Measurements from ENCODE around the gene GRIN2D. TPM values are rescaled to one million over a fixed set of nuclear protein-coding genes. Genes with fewer than 3 reads are reported as not detected.

The GRIN2D gene
- total and polyA plus RNA-seq, 2 donors from 2014 or later: 0.13 to 0.54 TPM

- no peak for TF ChIP-seq CTCF (IDR thresholded peaks at IDR 0.05; ENCODE audit: borderline replicate concordance, extremely low read depth, insufficient read depth)
- Histone ChIP-seq H3K27me3 (ENCODE audit: control insufficient read depth, insufficient read depth, low read length) (no peaks in the 10 kb centered on the region), H3K4me3 (ENCODE audit: low read length in 3 of 3) (no peak overlapping the region), H3K9me3 (ENCODE audit: control insufficient read depth in 2 of 3, insufficient read depth in 1 of 3, low read length in 3 of 3) (no peaks in the 10 kb centered on the region), H3K4me1 (ENCODE audit: control insufficient read depth in 2 of 3, insufficient read depth in 2 of 3, low read depth in 1 of 3, low read length in 3 of 3) (peaks cover 0 to 2% (median 0%) of the 10 kb centered on the region in 3 donors), H3K9ac (ENCODE audit: low read length in 3 of 3) (no peak overlapping the region), H3K36me3 (ENCODE audit: control insufficient read depth in 2 of 3, insufficient read depth in 3 of 3, low read length in 3 of 3) (no peaks in the 10 kb centered on the region), H3K27ac (ENCODE audit: low read depth in 2 of 2, low read length in 2 of 2) (no peak overlapping the region)
- peak; percentile 67 to 93 (median 79) for DNase-seq
- intact Hi-C loops (cut with DNase I): no loop called here
- no peak for FAIRE-seq
Observed at GRCh38 chr19:48415395-48415794, 21.9 kb downstream of the GRIN2D start.

- Histone ChIP-seq H3K9me3 (ENCODE audit: control insufficient read depth in 2 of 3, insufficient read depth in 1 of 3, low read length in 3 of 3) (no peaks in the 10 kb centered on the region), H3K27me3 (ENCODE audit: control insufficient read depth, insufficient read depth, low read length) (no peaks in the 10 kb centered on the region), H3K4me3 (ENCODE audit: low read length in 3 of 3) (no peak overlapping the region), H3K36me3 (ENCODE audit: control insufficient read depth in 2 of 3, insufficient read depth in 3 of 3, low read length in 3 of 3) (no peaks in the 10 kb centered on the region), H3K9ac (ENCODE audit: low read length in 3 of 3) (no peak overlapping the region), H3K27ac (ENCODE audit: low read depth in 2 of 2, low read length in 2 of 2) (no peak overlapping the region), H3K4me1 (ENCODE audit: control insufficient read depth in 2 of 3, insufficient read depth in 2 of 3, low read depth in 1 of 3, low read length in 3 of 3) (peaks cover 0 to 2% (median 0%) of the 10 kb centered on the region in 3 donors)
- intact Hi-C loops (cut with DNase I): no loop called here
- no peak for TF ChIP-seq CTCF (IDR thresholded peaks at IDR 0.05; ENCODE audit: borderline replicate concordance, extremely low read depth, insufficient read depth)
- peak in 1 of 5 donors; percentile 80 for DNase-seq
- FAIRE-seq: no peak
Observed at GRCh38 chr19:48415806-48416221, 22.3 kb downstream of the GRIN2D start.

GRCh38 chr19:48417421-48417820 lies 24.0 kb downstream of the GRIN2D start:
- H3K27ac ChIP-seq (ENCODE audit: low read depth in 2 of 2, low read length in 2 of 2): no peak overlapping the region
- H3K27me3 ChIP-seq (ENCODE audit: control insufficient read depth, insufficient read depth, low read length): no peaks in the 10 kb centered on the region

More at GRCh38 chr19:48417421-48417820, 24.0 kb downstream of the GRIN2D start:
- peak in 1 of 5 donors; percentile 41 for DNase-seq
- Histone ChIP-seq H3K4me3 (ENCODE audit: low read length in 3 of 3) (no peak overlapping the region), H3K9ac (ENCODE audit: low read length in 3 of 3) (no peak overlapping the region), H3K36me3 (ENCODE audit: control insufficient read depth in 2 of 3, insufficient read depth in 3 of 3, low read length in 3 of 3) (no peaks in the 10 kb centered on the region), H3K9me3 (ENCODE audit: control insufficient read depth in 2 of 3, insufficient read depth in 1 of 3, low read length in 3 of 3) (no peaks in the 10 kb centered on the region), H3K4me1 (ENCODE audit: control insufficient read depth in 2 of 3, insufficient read depth in 2 of 3, low read depth in 1 of 3, low read length in 3 of 3) (peaks cover 0 to 2% (median 0%) of the 10 kb centered on the region in 3 donors)
- intact Hi-C loops (cut with DNase I): no loop called here
- no peak for TF ChIP-seq CTCF (IDR thresholded peaks at IDR 0.05; ENCODE audit: borderline replicate concordance, extremely low read depth, insufficient read depth)
- no peak for FAIRE-seq

Data from kidney (tissue), 14 donors.